ENCODE measurements around the gene RAP2C.

RAP2C gene

GRCh38 chrX:132184871-132185270 lies 34.4 kb downstream of the RAP2C start:
- H3K36me3 ChIP-seq (ENCODE audit: control insufficient read depth in 4 of 4, insufficient read depth in 4 of 4, low read length in 3 of 4): no peaks in the 10 kb centered on the region
- H3K4me3 ChIP-seq (ENCODE audit: control insufficient read depth in 1 of 7, extremely low read depth in 1 of 7, insufficient read depth in 4 of 7, low read depth in 2 of 7, low read length in 6 of 7): no peak overlapping the region
- no peak for DNase-seq
- H3K4me1 ChIP-seq (ENCODE audit: control extremely low read depth in 1 of 4, control insufficient read depth in 4 of 4, insufficient read depth in 4 of 4, low read length in 3 of 4): no peaks in the 10 kb centered on the region
- H3K27me3 ChIP-seq (replicated peaks in 2 of 5; ENCODE audit: control insufficient read depth in 4 of 5, insufficient read depth in 5 of 5, low read length in 4 of 5): peaks cover 0 to 5% (median 0%) of the 10 kb centered on the region in 5 experiments
- WGBS (ENCODE audit: insufficient coverage): 83% methylated on average over 4 of the region's 4 CpGs
- POLR2A ChIA-PET: no interaction called here
- CTCF ChIA-PET: no interaction called here
- H3K9me3 ChIP-seq (ENCODE audit: control extremely low read depth in 1 of 5, control insufficient read depth in 4 of 5, insufficient read depth in 2 of 5, low read depth in 1 of 5, low read length in 4 of 5): no peaks in the 10 kb centered on the region
- H3K27ac ChIP-seq (ENCODE audit: insufficient read depth in 1 of 2, low read depth in 1 of 2, low read length in 2 of 2, poor library complexity in 1 of 2, severe bottlenecking in 2 of 2): no peak overlapping the region

- H3K27ac ChIP-seq (ENCODE audit: insufficient read depth in 1 of 2, low read depth in 1 of 2, low read length in 2 of 2, poor library complexity in 1 of 2, severe bottlenecking in 2 of 2): no peak overlapping the region
- H3K27me3 ChIP-seq (replicated peaks in 2 of 5; ENCODE audit: control insufficient read depth in 4 of 5, insufficient read depth in 5 of 5, low read length in 4 of 5): peaks cover 0 to 6% (median 0%) of the 10 kb centered on the region in 5 experiments
- no peaks in the 10 kb centered on the region for H3K4me1 ChIP-seq (ENCODE audit: control extremely low read depth in 1 of 4, control insufficient read depth in 4 of 4, insufficient read depth in 4 of 4, low read length in 3 of 4)
- H3K36me3 ChIP-seq (ENCODE audit: control insufficient read depth in 4 of 4, insufficient read depth in 4 of 4, low read length in 3 of 4): no peaks in the 10 kb centered on the region
- H3K9me3 ChIP-seq (ENCODE audit: control extremely low read depth in 1 of 5, control insufficient read depth in 4 of 5, insufficient read depth in 2 of 5, low read depth in 1 of 5, low read length in 4 of 5): no peaks in the 10 kb centered on the region
- ChIA-PET CTCF (interaction anchor here (1.0 kb wide), 1 partner anchor 30 kb away, joined by 3 read pairs; no protein-coding TSS in a partner anchor), POLR2A (no interaction called here)
- H3K4me3 ChIP-seq (ENCODE audit: control insufficient read depth in 1 of 7, extremely low read depth in 1 of 7, insufficient read depth in 4 of 7, low read depth in 2 of 7, low read length in 6 of 7): no peak overlapping the region
- peak in 2 of 3 donors; percentile 16 for DNase-seq
- WGBS (ENCODE audit: insufficient coverage): 86% methylated on average over 7 of the region's 7 CpGs
These were observed 37.9 kb downstream of the RAP2C start for GRCh38 chrX:132181364-132181763.

- H3K4me3 ChIP-seq (ENCODE audit: control insufficient read depth in 1 of 7, extremely low read depth in 1 of 7, insufficient read depth in 4 of 7, low read depth in 2 of 7, low read length in 6 of 7): no peak overlapping the region
- no peaks in the 10 kb centered on the region for H3K4me1 ChIP-seq (ENCODE audit: control extremely low read depth in 1 of 4, control insufficient read depth in 4 of 4, insufficient read depth in 4 of 4, low read length in 3 of 4)
- POLR2A ChIA-PET: no interaction called here
- H3K27me3 ChIP-seq (replicated peaks in 2 of 5; ENCODE audit: control insufficient read depth in 4 of 5, insufficient read depth in 5 of 5, low read length in 4 of 5): peaks cover 0 to 8% (median 0%) of the 10 kb centered on the region in 5 experiments
- H3K9me3 ChIP-seq (ENCODE audit: control extremely low read depth in 1 of 5, control insufficient read depth in 4 of 5, insufficient read depth in 2 of 5, low read depth in 1 of 5, low read length in 4 of 5): no peaks in the 10 kb centered on the region
- no peaks in the 10 kb centered on the region for H3K36me3 ChIP-seq (ENCODE audit: control insufficient read depth in 4 of 4, insufficient read depth in 4 of 4, low read length in 3 of 4)
- no peak for DNase-seq
- H3K27ac ChIP-seq (ENCODE audit: insufficient read depth in 1 of 2, low read depth in 1 of 2, low read length in 2 of 2, poor library complexity in 1 of 2, severe bottlenecking in 2 of 2): no peak overlapping the region
- CTCF ChIA-PET: interaction anchor here (1.0 kb wide), 1 partner anchor 30 kb away, joined by 3 read pairs; no protein-coding TSS in a partner anchor
- 96% methylated on average over 3 of the region's 3 CpGs for WGBS (ENCODE audit: insufficient coverage)
These were observed 38.3 kb downstream of the RAP2C start for GRCh38 chrX:132180929-132181328.

DNA sequence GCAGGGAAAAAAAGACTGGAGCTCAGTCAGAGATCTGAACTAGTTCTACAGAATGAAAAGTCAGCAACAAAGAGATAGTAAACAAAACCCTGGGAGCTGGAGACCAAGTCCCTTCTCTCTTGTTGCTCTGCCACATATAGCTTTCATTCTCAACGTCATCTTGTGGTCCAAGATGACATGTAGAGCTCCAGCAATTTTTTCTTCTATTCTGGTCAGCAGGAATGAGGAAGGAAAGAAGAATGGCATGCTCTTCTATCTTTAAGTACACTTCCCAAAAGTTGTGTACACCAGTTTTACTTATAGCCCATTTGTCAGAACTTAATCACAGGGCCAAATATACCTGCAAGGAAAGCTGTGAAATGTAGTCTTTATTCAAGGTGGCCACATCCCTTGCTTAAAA lies 45.6 kb downstream of the RAP2C start:
- Histone ChIP-seq H3K9me3 (ENCODE audit: control extremely low read depth in 1 of 5, control insufficient read depth in 4 of 5, insufficient read depth in 2 of 5, low read depth in 1 of 5, low read length in 4 of 5) (no peaks in the 10 kb centered on the region), H3K27ac (ENCODE audit: insufficient read depth in 1 of 2, low read depth in 1 of 2, low read length in 2 of 2, poor library complexity in 1 of 2, severe bottlenecking in 2 of 2) (no peak overlapping the region), H3K4me1 (ENCODE audit: control extremely low read depth in 1 of 4, control insufficient read depth in 4 of 4, insufficient read depth in 4 of 4, low read length in 3 of 4) (no peaks in the 10 kb centered on the region), H3K36me3 (ENCODE audit: control insufficient read depth in 4 of 4, insufficient read depth in 4 of 4, low read length in 3 of 4) (no peaks in the 10 kb centered on the region), H3K27me3 (replicated peaks in 2 of 5; ENCODE audit: control insufficient read depth in 4 of 5, insufficient read depth in 5 of 5, low read length in 4 of 5) (peaks cover 0 to 19% (median 0%) of the 10 kb centered on the region in 5 experiments), H3K4me3 (ENCODE audit: control insufficient read depth in 1 of 7, extremely low read depth in 1 of 7, insufficient read depth in 4 of 7, low read depth in 2 of 7, low read length in 6 of 7) (no peak overlapping the region)
- CTCF ChIA-PET: interaction anchor here (0.8 kb wide), 1 partner anchor 458 kb away, joined by 4 read pairs; no protein-coding TSS in a partner anchor
- DNase-seq: no peak
- no CpG with 5 or more reads among the region's 1 CpG for WGBS (ENCODE audit: insufficient coverage)
- POLR2A ChIA-PET: no interaction called here

GRCh38 chrX:132171881-132172280 lies 47.4 kb downstream of the RAP2C start:
- 85% methylated on average over 3 of the region's 3 CpGs for WGBS (ENCODE audit: insufficient coverage)

GRCh38 chrX:132171478-132171877 lies 47.8 kb downstream of the RAP2C start:
- CTCF ChIA-PET: no interaction called here
- POLR2A ChIA-PET: no interaction called here
- DNase-seq: peak; percentile 3 to 35 (median 14)

More at GRCh38 chrX:132171881-132172280, 47.4 kb downstream of the RAP2C start:
- Histone ChIP-seq H3K4me3 (ENCODE audit: control insufficient read depth in 1 of 7, extremely low read depth in 1 of 7, insufficient read depth in 4 of 7, low read depth in 2 of 7, low read length in 6 of 7) (no peak overlapping the region), H3K36me3 (ENCODE audit: control insufficient read depth in 4 of 4, insufficient read depth in 4 of 4, low read length in 3 of 4) (no peaks in the 10 kb centered on the region), H3K27ac (ENCODE audit: insufficient read depth in 1 of 2, low read depth in 1 of 2, low read length in 2 of 2, poor library complexity in 1 of 2, severe bottlenecking in 2 of 2) (no peak overlapping the region), H3K4me1 (ENCODE audit: control extremely low read depth in 1 of 4, control insufficient read depth in 4 of 4, insufficient read depth in 4 of 4, low read length in 3 of 4) (no peaks in the 10 kb centered on the region), H3K27me3 (replicated peaks in 2 of 5; ENCODE audit: control insufficient read depth in 4 of 5, insufficient read depth in 5 of 5, low read length in 4 of 5) (peaks cover 0 to 15% (median 0%) of the 10 kb centered on the region in 5 experiments), H3K9me3 (ENCODE audit: control extremely low read depth in 1 of 5, control insufficient read depth in 4 of 5, insufficient read depth in 2 of 5, low read depth in 1 of 5, low read length in 4 of 5) (no peaks in the 10 kb centered on the region)
- no peak for DNase-seq
- CTCF ChIA-PET: no interaction called here
- POLR2A ChIA-PET: no interaction called here

DNA sequence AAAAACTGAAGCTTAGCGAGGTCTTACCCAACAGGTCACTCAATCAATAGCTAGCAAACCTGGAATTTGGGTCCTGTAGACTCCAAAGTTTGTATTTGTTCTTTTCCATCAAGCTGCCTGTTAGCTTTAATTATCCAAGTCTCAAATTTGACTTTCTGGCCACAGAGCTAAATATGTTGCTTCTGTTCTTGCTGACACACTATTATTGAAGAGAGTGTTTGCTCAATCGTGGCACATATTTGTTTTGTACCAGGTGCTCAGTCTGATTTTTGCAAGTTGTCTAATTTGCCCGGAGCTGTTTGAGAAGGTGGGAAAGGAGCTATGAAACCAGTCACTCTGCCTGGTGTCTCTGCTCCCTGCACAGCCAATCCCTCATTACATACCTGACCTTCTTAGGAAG lies 49.7 kb downstream of the RAP2C start:
- Histone ChIP-seq H3K27ac (ENCODE audit: insufficient read depth in 1 of 2, low read depth in 1 of 2, low read length in 2 of 2, poor library complexity in 1 of 2, severe bottlenecking in 2 of 2) (no peak overlapping the region), H3K4me3 (ENCODE audit: control insufficient read depth in 1 of 7, extremely low read depth in 1 of 7, insufficient read depth in 4 of 7, low read depth in 2 of 7, low read length in 6 of 7) (no peak overlapping the region), H3K36me3 (ENCODE audit: control insufficient read depth in 4 of 4, insufficient read depth in 4 of 4, low read length in 3 of 4) (no peaks in the 10 kb centered on the region), H3K4me1 (ENCODE audit: control extremely low read depth in 1 of 4, control insufficient read depth in 4 of 4, insufficient read depth in 4 of 4, low read length in 3 of 4) (no peaks in the 10 kb centered on the region), H3K27me3 (replicated peaks in 2 of 5; ENCODE audit: control insufficient read depth in 4 of 5, insufficient read depth in 5 of 5, low read length in 4 of 5) (peaks cover 0 to 12% (median 0%) of the 10 kb centered on the region in 5 experiments), H3K9me3 (ENCODE audit: control extremely low read depth in 1 of 5, control insufficient read depth in 4 of 5, insufficient read depth in 2 of 5, low read depth in 1 of 5, low read length in 4 of 5) (peaks cover 0 to 7% (median 0%) of the 10 kb centered on the region in 5 experiments)
- no peak for DNase-seq
- ChIA-PET CTCF (interaction anchor here (1.0 kb wide), 1 partner anchor 38 kb away, joined by 3 read pairs; no protein-coding TSS in a partner anchor), POLR2A (no interaction called here)
- whole genome bisulfite sequencing (ENCODE audit: insufficient coverage): 85% methylated on average over 2 of the region's 3 CpGs

More at GRCh38 chrX:132171478-132171877, 47.8 kb downstream of the RAP2C start:
- no peak overlapping the region for H3K27ac ChIP-seq (ENCODE audit: insufficient read depth in 1 of 2, low read depth in 1 of 2, low read length in 2 of 2, poor library complexity in 1 of 2, severe bottlenecking in 2 of 2)
- H3K27me3 ChIP-seq (replicated peaks in 2 of 5; ENCODE audit: control insufficient read depth in 4 of 5, insufficient read depth in 5 of 5, low read length in 4 of 5): peaks cover 0 to 17% (median 0%) of the 10 kb centered on the region in 5 experiments
- no peak overlapping the region for H3K4me3 ChIP-seq (ENCODE audit: control insufficient read depth in 1 of 7, extremely low read depth in 1 of 7, insufficient read depth in 4 of 7, low read depth in 2 of 7, low read length in 6 of 7)
- H3K4me1 ChIP-seq (ENCODE audit: control extremely low read depth in 1 of 4, control insufficient read depth in 4 of 4, insufficient read depth in 4 of 4, low read length in 3 of 4): no peaks in the 10 kb centered on the region
- WGBS (ENCODE audit: insufficient coverage): 78% methylated on average over 3 of the region's 3 CpGs
- H3K9me3 ChIP-seq (ENCODE audit: control extremely low read depth in 1 of 5, control insufficient read depth in 4 of 5, insufficient read depth in 2 of 5, low read depth in 1 of 5, low read length in 4 of 5): no peaks in the 10 kb centered on the region
- no peaks in the 10 kb centered on the region for H3K36me3 ChIP-seq (ENCODE audit: control insufficient read depth in 4 of 4, insufficient read depth in 4 of 4, low read length in 3 of 4)
